ENCODE data around the gene LHX4. TPM values are rescaled to one million over a fixed set of nuclear protein-coding genes. Genes with fewer than 3 reads are reported as not detected.

The LHX4 gene
- total RNA-seq, 1 donor from 2014 or later = 0.36 TPM

DNA sequence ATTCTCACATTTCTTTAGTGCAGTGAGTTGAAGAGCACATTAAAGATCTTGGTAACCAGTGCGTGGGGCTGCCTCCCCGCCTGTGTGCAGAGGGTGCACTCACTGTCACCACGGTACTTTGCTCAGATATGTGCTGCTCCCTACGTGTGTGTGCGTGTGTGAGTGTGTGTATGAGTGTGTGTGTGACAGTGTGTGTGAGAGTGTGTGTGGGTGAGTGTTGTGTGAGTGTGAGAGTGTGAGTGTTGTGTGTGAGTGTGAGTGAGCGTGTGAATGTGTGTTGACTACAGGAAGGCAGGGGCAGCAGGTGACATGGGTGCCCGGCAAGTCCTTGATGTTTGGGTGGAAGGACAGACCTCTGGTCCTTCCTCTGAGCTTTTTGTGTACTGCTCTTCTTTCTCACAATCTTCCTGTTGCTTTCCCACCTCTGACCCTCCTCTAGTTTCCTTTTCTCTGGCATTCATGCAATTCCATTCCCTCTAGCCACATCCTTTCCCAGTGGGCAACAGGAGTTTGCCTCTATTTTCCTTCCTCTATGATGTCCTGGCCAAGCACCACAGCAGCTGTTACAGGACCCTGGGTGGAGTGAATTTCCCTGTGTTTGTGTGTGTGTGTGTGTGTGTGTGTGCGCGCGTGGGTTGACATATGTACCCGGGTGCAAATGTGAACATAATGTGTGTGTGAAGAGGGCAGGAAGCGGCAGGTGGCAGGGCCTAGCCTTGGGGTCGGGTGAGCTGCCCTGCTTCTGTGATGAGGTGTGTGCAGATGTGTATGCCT lies 19.8 kb downstream of the LHX4 start:
- Mint-ChIP-seq H3K9me3 (ENCODE audit: unreplicated experiment) (peaks cover 2% of the 10 kb centered on the region), H3K27ac (ENCODE audit: unreplicated experiment) (peak overlapping the region; percentile 66), H3K4me1 (ENCODE audit: low read depth, unreplicated experiment) (peaks cover 14% of the 10 kb centered on the region), H3K36me3 (ENCODE audit: low read depth, unreplicated experiment) (no peaks in the 10 kb centered on the region), H3K27me3 (ENCODE audit: low read depth, unreplicated experiment) (peaks cover 21% of the 10 kb centered on the region), H3K4me3 (ENCODE audit: unreplicated experiment) (peak overlapping the region; percentile 4)
- Histone ChIP-seq H3K36me3 (ENCODE audit: insufficient read depth, low read length) (no peaks in the 10 kb centered on the region), H3K4me3 (ENCODE audit: insufficient read depth, low read depth, low read length) (no peak overlapping the region), H3K27me3 (ENCODE audit: insufficient read depth, low read length) (peaks cover 3% of the 10 kb centered on the region), H2AFZ (ENCODE audit: low read depth, low read length) (no peak overlapping the region), H3K9ac (ENCODE audit: low read length) (no peak overlapping the region), H3K9me3 (ENCODE audit: insufficient read depth, low read depth, low read length) (no peaks in the 10 kb centered on the region), H3K4me2 (ENCODE audit: low read length) (peak overlapping the region; percentile 38), H4K20me1 (ENCODE audit: insufficient read depth, low read length) (no peaks in the 10 kb centered on the region), H3K79me2 (ENCODE audit: insufficient read depth, low read length) (no peaks in the 10 kb centered on the region), H3K4me1 (ENCODE audit: insufficient read depth, low read length) (peaks cover 2% of the 10 kb centered on the region), H3K27ac (ENCODE audit: low read depth, low read length) (no peak overlapping the region)
- DNase-seq (ENCODE audit: low read depth) = no peak
- TF ChIP-seq, protein P1, sequence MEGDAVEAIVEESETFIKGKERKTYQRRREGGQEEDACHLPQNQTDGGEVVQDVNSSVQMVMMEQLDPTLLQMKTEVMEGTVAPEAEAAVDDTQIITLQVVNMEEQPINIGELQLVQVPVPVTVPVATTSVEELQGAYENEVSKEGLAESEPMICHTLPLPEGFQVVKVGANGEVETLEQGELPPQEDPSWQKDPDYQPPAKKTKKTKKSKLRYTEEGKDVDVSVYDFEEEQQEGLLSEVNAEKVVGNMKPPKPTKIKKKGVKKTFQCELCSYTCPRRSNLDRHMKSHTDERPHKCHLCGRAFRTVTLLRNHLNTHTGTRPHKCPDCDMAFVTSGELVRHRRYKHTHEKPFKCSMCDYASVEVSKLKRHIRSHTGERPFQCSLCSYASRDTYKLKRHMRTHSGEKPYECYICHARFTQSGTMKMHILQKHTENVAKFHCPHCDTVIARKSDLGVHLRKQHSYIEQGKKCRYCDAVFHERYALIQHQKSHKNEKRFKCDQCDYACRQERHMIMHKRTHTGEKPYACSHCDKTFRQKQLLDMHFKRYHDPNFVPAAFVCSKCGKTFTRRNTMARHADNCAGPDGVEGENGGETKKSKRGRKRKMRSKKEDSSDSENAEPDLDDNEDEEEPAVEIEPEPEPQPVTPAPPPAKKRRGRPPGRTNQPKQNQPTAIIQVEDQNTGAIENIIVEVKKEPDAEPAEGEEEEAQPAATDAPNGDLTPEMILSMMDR (IDR thresholded peaks at IDR 0.05; ENCODE audit: insufficient read depth, low read depth, low read length) = no peak
- no peak for TF ChIP-seq EZH2 (IDR thresholded peaks at IDR 0.05; ENCODE audit: insufficient read depth, low read length)
- no peak for FAIRE-seq

DNA sequence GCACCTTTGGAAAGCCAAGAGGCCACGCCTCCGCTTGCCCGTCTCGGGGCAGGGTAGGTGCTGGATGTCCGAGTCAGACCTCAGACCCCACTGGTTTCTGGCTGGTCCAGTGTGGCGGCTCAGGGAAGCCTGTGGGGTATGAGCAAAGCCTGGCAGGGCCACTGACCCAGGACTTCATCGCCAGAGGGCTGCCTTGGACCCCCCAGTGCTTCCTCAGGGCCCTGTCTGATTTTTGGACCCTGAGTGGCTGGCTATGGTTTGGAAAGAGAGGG lies 20.4 kb downstream of the LHX4 start:
- Histone ChIP-seq H3K27me3 (ENCODE audit: insufficient read depth, low read length) (no peaks in the 10 kb centered on the region), H2AFZ (ENCODE audit: low read depth, low read length) (no peak overlapping the region), H3K4me3 (ENCODE audit: insufficient read depth, low read depth, low read length) (no peak overlapping the region), H3K9ac (ENCODE audit: low read length) (no peak overlapping the region), H3K4me1 (ENCODE audit: insufficient read depth, low read length) (peaks cover 2% of the 10 kb centered on the region), H3K27ac (ENCODE audit: low read depth, low read length) (no peak overlapping the region), H3K79me2 (ENCODE audit: insufficient read depth, low read length) (no peaks in the 10 kb centered on the region), H3K4me2 (ENCODE audit: low read length) (no peak overlapping the region), H4K20me1 (ENCODE audit: insufficient read depth, low read length) (no peaks in the 10 kb centered on the region), H3K9me3 (ENCODE audit: insufficient read depth, low read depth, low read length) (no peaks in the 10 kb centered on the region), H3K36me3 (ENCODE audit: insufficient read depth, low read length) (no peaks in the 10 kb centered on the region)
- FAIRE-seq (no peak), DNase-seq (ENCODE audit: low read depth) (no peak)
- Mint-ChIP-seq H3K27ac (ENCODE audit: unreplicated experiment) (no peak overlapping the region), H3K4me3 (ENCODE audit: unreplicated experiment) (no peak overlapping the region), H3K27me3 (ENCODE audit: low read depth, unreplicated experiment) (peaks cover 18% of the 10 kb centered on the region), H3K36me3 (ENCODE audit: low read depth, unreplicated experiment) (no peaks in the 10 kb centered on the region), H3K4me1 (ENCODE audit: low read depth, unreplicated experiment) (peaks cover 16% of the 10 kb centered on the region), H3K9me3 (ENCODE audit: unreplicated experiment) (peaks cover 2% of the 10 kb centered on the region)
- TF ChIP-seq, protein P1 (IDR thresholded peaks at IDR 0.05; ENCODE audit: insufficient read depth, low read depth, low read length) = no peak
- no peak for TF ChIP-seq EZH2 (IDR thresholded peaks at IDR 0.05; ENCODE audit: insufficient read depth, low read length)

DNA sequence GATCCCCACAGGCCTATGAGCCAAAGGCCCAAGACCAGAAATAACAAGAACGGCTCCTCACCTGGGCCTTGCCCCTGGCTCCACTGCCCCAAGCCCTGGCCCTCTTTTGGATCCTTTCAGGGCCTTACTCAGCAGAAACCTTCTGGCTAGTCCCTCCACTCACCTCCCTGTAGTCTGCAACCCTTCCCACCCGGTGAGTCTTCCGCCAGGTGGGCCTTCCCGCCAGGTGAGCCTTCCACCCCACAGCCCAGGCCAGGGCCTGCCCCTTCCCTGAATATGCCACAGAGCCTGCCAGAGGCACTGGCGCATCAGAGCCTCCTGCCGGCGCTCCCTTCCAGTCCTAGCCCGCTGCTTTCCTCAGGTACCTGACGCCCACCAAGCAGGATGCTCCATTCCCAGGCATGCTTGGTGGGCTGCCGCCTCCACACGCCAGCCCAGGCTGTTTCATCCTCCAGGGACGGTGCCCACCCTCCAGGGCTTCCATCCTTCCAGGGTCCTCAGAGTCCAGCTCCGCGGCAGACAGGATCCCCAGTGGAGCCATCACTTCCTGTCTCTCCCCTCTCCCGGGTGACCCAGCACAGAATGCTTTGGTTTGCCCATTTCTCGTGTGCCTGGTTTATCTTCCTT lies 20.9 kb downstream of the LHX4 start:
- TF ChIP-seq, protein P1 (IDR thresholded peaks at IDR 0.05; ENCODE audit: insufficient read depth, low read depth, low read length) = no peak
- TF ChIP-seq EZH2 (IDR thresholded peaks at IDR 0.05; ENCODE audit: insufficient read depth, low read length) = no peak
- no peak overlapping the region for H2AFZ ChIP-seq (ENCODE audit: low read depth, low read length)
- H4K20me1 ChIP-seq (ENCODE audit: insufficient read depth, low read length) = no peaks in the 10 kb centered on the region
- no peaks in the 10 kb centered on the region for H3K36me3 Mint-ChIP-seq (ENCODE audit: low read depth, unreplicated experiment)
- H3K9ac ChIP-seq (ENCODE audit: low read length) = no peak overlapping the region
- FAIRE-seq (no peak), DNase-seq (ENCODE audit: low read depth) (no peak)
- H3K27me3 ChIP-seq (ENCODE audit: insufficient read depth, low read length) = no peaks in the 10 kb centered on the region
- H3K4me3 Mint-ChIP-seq (ENCODE audit: unreplicated experiment) = no peak overlapping the region
- no peaks in the 10 kb centered on the region for H3K9me3 ChIP-seq (ENCODE audit: insufficient read depth, low read depth, low read length)
- peaks cover 20% of the 10 kb centered on the region for H3K4me1 Mint-ChIP-seq (ENCODE audit: low read depth, unreplicated experiment)
- no peaks in the 10 kb centered on the region for H3K36me3 ChIP-seq (ENCODE audit: insufficient read depth, low read length)
- H3K4me3 ChIP-seq (ENCODE audit: insufficient read depth, low read depth, low read length) = no peak overlapping the region
- H3K9me3 Mint-ChIP-seq (ENCODE audit: unreplicated experiment) = peaks cover 2% of the 10 kb centered on the region
- peaks cover 2% of the 10 kb centered on the region for H3K4me1 ChIP-seq (ENCODE audit: insufficient read depth, low read length)
- no peak overlapping the region for H3K27ac ChIP-seq (ENCODE audit: low read depth, low read length)
- H3K27ac Mint-ChIP-seq (ENCODE audit: unreplicated experiment) = no peak overlapping the region
- peaks cover 16% of the 10 kb centered on the region for H3K27me3 Mint-ChIP-seq (ENCODE audit: low read depth, unreplicated experiment)
- H3K79me2 ChIP-seq (ENCODE audit: insufficient read depth, low read length) = no peaks in the 10 kb centered on the region
- no peak overlapping the region for H3K4me2 ChIP-seq (ENCODE audit: low read length)

Data from astrocyte (in vitro differentiated cells and primary cell).